Neural progenitor cell (in vitro differentiated cells): Measurements from ENCODE around the gene ACOT7. TPM values are rescaled to one million over a fixed set of nuclear protein-coding genes. Genes with fewer than 3 reads are reported as not detected.

ENCODE experiments used
- DNase-seq: peaks from one replicate; pipeline ENCODE4 v3.0.0-alpha.2; 2016; ENCODE audit warnings: low spot score
- H2AFZ ChIP-seq: fragments of 200-600 bp; sonication (generic); replicated peaks from 2 replicates; pipeline ENCODE4 v1.6.1; 2016; ENCODE audit warnings: antibody characterized with exemption
- H3F3A ChIP-seq: fragments of 200-600 bp; sonication (generic); 2 replicates; pipeline ENCODE4 v1.6.1; 2016; ENCODE audit warnings: antibody characterized with exemption, low read depth
- H3K27ac ChIP-seq: fragments of 200-600 bp; sonication (generic); 2 replicates; pipeline ENCODE4 v1.5.1; 2016; ENCODE audit warnings: mild to moderate bottlenecking
- H3K27me3 ChIP-seq: fragments of 200-600 bp; sonication (generic); 2 replicates; pipeline ENCODE4 v1.6.1; 2016; ENCODE audit warnings: mild to moderate bottlenecking, moderate library complexity
- H3K36me3 ChIP-seq: fragments of 200-600 bp; sonication (generic); 2 replicates; pipeline ENCODE4 v1.5.1; 2016
- H3K4me1 ChIP-seq: fragments of 200-600 bp; sonication (generic); 2 replicates; pipeline ENCODE4 v1.6.1; 2016; ENCODE audit warnings: mixed run types
- H3K4me2 ChIP-seq: fragments of 200-600 bp; sonication (generic); 2 replicates; pipeline ENCODE4 v1.6.1; 2016
- H3K4me3 ChIP-seq: fragments of 200-600 bp; sonication (generic); 2 replicates; pipeline ENCODE4 v1.5.1; 2016
- H3K79me2 ChIP-seq: fragments of 200-600 bp; sonication (generic); 2 replicates; pipeline ENCODE4 v1.6.1; 2016; ENCODE audit warnings: low read depth
- H3K9ac ChIP-seq: fragments of 200-600 bp; sonication (generic); 2 replicates; pipeline ENCODE4 v1.6.1; 2016
- H3K9me3 ChIP-seq: fragments of 200-600 bp; sonication (generic); 2 replicates; pipeline ENCODE4 v1.5.1; 2016; ENCODE audit warnings: low read depth
- H4K20me1 ChIP-seq: fragments of 200-600 bp; sonication (generic); 2 replicates; pipeline ENCODE4 v1.6.1; 2016; ENCODE audit warnings: low read depth
- H3K27ac Mint-ChIP-seq: 3 replicates; pipeline ENCODE4 v1.8.0; 2021; ENCODE audit warnings: mixed read lengths
- H3K27me3 Mint-ChIP-seq: 2 replicates; pipeline ENCODE4 v1.8.0; 2022; ENCODE audit warnings: low read depth, mild to moderate bottlenecking, inconsistent platforms, moderate library complexity, mixed read lengths; ENCODE audit not compliant: insufficient read depth
- H3K36me3 Mint-ChIP-seq: 3 replicates; pipeline ENCODE4 v1.8.0; 2021; ENCODE audit warnings: mixed read lengths
- H3K4me1 Mint-ChIP-seq: 3 replicates; pipeline ENCODE4 v1.8.0; 2021; ENCODE audit warnings: mixed read lengths
- H3K4me3 Mint-ChIP-seq: 3 replicates; pipeline ENCODE4 v1.8.0; 2021; ENCODE audit warnings: mild to moderate bottlenecking, moderate library complexity, mixed read lengths
- H3K9me3 Mint-ChIP-seq: 3 replicates; pipeline ENCODE4 v1.8.0; 2020; ENCODE audit warnings: mixed read lengths
- CTCF ChIP-seq: fragments of 200-600 bp; sonication (generic); IDR thresholded peaks from 2 replicates; pipeline ENCODE4 v1.5.1; 2017; ENCODE audit warnings: antibody characterized with exemption, mild to moderate bottlenecking
- EZH2 ChIP-seq: fragments of 200-600 bp; sonication (generic); IDR thresholded peaks from 2 replicates; pipeline ENCODE4 v1.6.1; 2017; ENCODE audit warnings: antibody characterized with exemption, mild to moderate bottlenecking, moderate library complexity
- EZH2phosphoT487 ChIP-seq: fragments of 200-600 bp; sonication (generic); IDR thresholded peaks from 2 replicates; pipeline ENCODE4 v1.6.1; 2017; ENCODE audit warnings: antibody characterized with exemption
- total RNA-seq: library from RNA; depleted of rRNA; stranded (reverse); fragments of >200 nt; gene quantifications from 2 replicates; pipeline ENCODE4 v1.2.3, GENCODE V29; 2015; ENCODE audit warnings: low replicate concordance

ACOT7 gene
- total RNA-seq, 1 donor from 2014 or later = 19.6 TPM

- Histone ChIP-seq H3K36me3 (peaks cover 8% of the 10 kb centered on the region), H3K4me3 (peak overlapping the region; percentile 84), H3K9ac (peak overlapping the region; percentile 89), H2AFZ (no peak overlapping the region), H3K9me3 (no peaks in the 10 kb centered on the region), H3K79me2 (peaks cover 58% of the 10 kb centered on the region), H3K27me3 (no peaks in the 10 kb centered on the region), H3K4me1 (peaks cover 28% of the 10 kb centered on the region), H3K27ac (no peak overlapping the region), H3F3A (peaks cover 33% of the 10 kb centered on the region), H3K4me2 (peak overlapping the region; percentile 95), H4K20me1 (peaks cover 29% of the 10 kb centered on the region)
- TF ChIP-seq EZH2phosphoT487 (no peak), CTCF (no peak), EZH2 (no peak)
- no peak for DNase-seq
- Mint-ChIP-seq H3K27ac (peak overlapping the region; percentile 42), H3K36me3 (peaks cover 12% of the 10 kb centered on the region), H3K9me3 (peaks cover 4% of the 10 kb centered on the region), H3K27me3 (peaks cover 9% of the 10 kb centered on the region), H3K4me3 (peak overlapping the region; percentile 91), H3K4me1 (peaks cover 44% of the 10 kb centered on the region)
Measured at GRCh38 chr1:6234502-6235295, 158.9 kb downstream of the ACOT7 start.

- no peak for TF ChIP-seq CTCF
- TF ChIP-seq EZH2phosphoT487 = no peak
- TF ChIP-seq EZH2 = no peak
- Mint-ChIP-seq H3K27ac (no peak overlapping the region), H3K36me3 (peaks cover 12% of the 10 kb centered on the region), H3K27me3 (peaks cover 5% of the 10 kb centered on the region), H3K4me3 (peak overlapping the region; percentile 64), H3K4me1 (peaks cover 30% of the 10 kb centered on the region), H3K9me3 (peaks cover 4% of the 10 kb centered on the region)
- peaks cover 8% of the 10 kb centered on the region for H3K36me3 ChIP-seq
- no peak overlapping the region for H3K27ac ChIP-seq
- no peaks in the 10 kb centered on the region for H3K9me3 ChIP-seq
- H3K4me2 ChIP-seq = no peak overlapping the region
- peaks cover 31% of the 10 kb centered on the region for H4K20me1 ChIP-seq
- no peak for DNase-seq
- H3K27me3 ChIP-seq = no peaks in the 10 kb centered on the region
- no peak overlapping the region for H3K4me3 ChIP-seq
- no peak overlapping the region for H2AFZ ChIP-seq
- no peak overlapping the region for H3K9ac ChIP-seq
- H3F3A ChIP-seq = peaks cover 20% of the 10 kb centered on the region
- peaks cover 58% of the 10 kb centered on the region for H3K79me2 ChIP-seq
- H3K4me1 ChIP-seq = peaks cover 15% of the 10 kb centered on the region
Measured at GRCh38 chr1:6233376-6233775, 160.2 kb downstream of the ACOT7 start.

DNA sequence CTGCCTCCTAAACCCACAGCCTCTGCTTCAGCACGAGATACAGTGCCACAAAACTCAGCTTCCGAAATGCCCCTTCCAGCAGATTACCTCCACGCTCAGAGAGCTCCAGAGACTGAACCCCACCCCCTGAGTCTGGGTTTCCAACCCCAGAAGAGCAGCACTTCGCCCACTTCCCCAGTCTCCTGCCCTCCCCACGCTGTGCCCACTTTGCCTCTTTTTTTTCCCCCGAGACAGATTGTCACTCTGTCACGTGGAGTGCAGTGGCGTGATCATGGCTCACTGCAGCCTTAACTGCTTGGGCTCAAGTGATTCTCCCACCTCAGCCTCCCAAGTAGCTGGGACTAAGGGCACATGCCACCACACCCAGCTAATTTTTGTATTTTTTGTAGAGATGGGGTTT lies 167.9 kb downstream of the ACOT7 start:
- TF ChIP-seq EZH2phosphoT487 (no peak), EZH2 (no peak), CTCF (no peak)
- no peak overlapping the region for H3K27ac ChIP-seq
- H3F3A ChIP-seq = peaks cover 25% of the 10 kb centered on the region
- Mint-ChIP-seq H3K27ac (no peak overlapping the region), H3K27me3 (peaks cover 3% of the 10 kb centered on the region), H3K4me1 (peaks cover 22% of the 10 kb centered on the region), H3K4me3 (no peak overlapping the region), H3K36me3 (peaks cover 31% of the 10 kb centered on the region), H3K9me3 (no peaks in the 10 kb centered on the region)
- H3K4me3 ChIP-seq = no peak overlapping the region
- no peaks in the 10 kb centered on the region for H3K9me3 ChIP-seq
- no peak overlapping the region for H2AFZ ChIP-seq
- H3K4me2 ChIP-seq = no peak overlapping the region
- no peaks in the 10 kb centered on the region for H3K4me1 ChIP-seq
- H3K9ac ChIP-seq = no peak overlapping the region
- peaks cover 8% of the 10 kb centered on the region for H3K36me3 ChIP-seq
- no peak for DNase-seq
- H3K79me2 ChIP-seq = peaks cover 20% of the 10 kb centered on the region
- H3K27me3 ChIP-seq = no peaks in the 10 kb centered on the region
- H4K20me1 ChIP-seq = peaks cover 45% of the 10 kb centered on the region
